CD4-positive, alpha-beta T cell (primary cell): ENCODE results near the gene SKAP2. TPM values are rescaled to one million over a fixed set of nuclear protein-coding genes. Genes with fewer than 3 reads are reported as not detected.

Experiments used
- ATAC-seq: fragments of 200-7000 bp; cut with Tn5 transposase; one replicate; pipeline ENCODE4 v1.10.0; 2022; ENCODE audit warnings: mild to moderate bottlenecking; ENCODE audit not compliant: poor library complexity
- CTCF ChIA-PET: fragments of 350-600 bp; sonication (Branson Sonifier 250); formaldehyde crosslinking; loops from one replicate; lab custom pipeline; 2021; ENCODE audit warnings: antibody characterized with exemption, inconsistent platforms; lab: Charles Lee
- POLR2A ChIA-PET: fragments of 350-600 bp; sonication (Branson Sonifier 250); formaldehyde crosslinking; loops from one replicate; lab custom pipeline; 2021; ENCODE audit warnings: antibody characterized with exemption, inconsistent platforms; lab: Charles Lee
- DNase-seq, 14 experiments: peaks; one replicate each; pipeline ENCODE4 v3.0.0-alpha.2; 2013 to 2020; ENCODE audit warnings: mixed read lengths in 2 of 14
- H3K27ac ChIP-seq, 2 donors: one replicate each; pipeline versions ENCODE4 v1.5.1 to v1.7.0; 2013; ENCODE audit warnings: low read length in 2 of 2, low read depth in 1 of 2, mild to moderate bottlenecking in 1 of 2
- H3K27me3 ChIP-seq, 2 experiments: 1 replicate in 1 of 2; 2 replicates in 1 of 2; pipeline versions ENCODE4 v1.6.1 to v1.7.0; 2013; ENCODE audit warnings: low read length in 2 of 2, control low read depth in 1 of 2, mild to moderate bottlenecking in 1 of 2, moderate library complexity in 1 of 2; ENCODE audit not compliant: insufficient read depth in 2 of 2, control insufficient read depth in 1 of 2
- H3K36me3 ChIP-seq: one replicate; pipeline ENCODE4 v1.6.1; 2013; ENCODE audit warnings: low read length, control low read depth; ENCODE audit not compliant: insufficient read depth
- H3K4me1 ChIP-seq: one replicate; pipeline ENCODE4 v1.6.1; 2013; ENCODE audit warnings: low read length, control low read depth; ENCODE audit not compliant: insufficient read depth
- H3K4me3 ChIP-seq: one replicate; pipeline ENCODE4 v1.5.1; 2013; ENCODE audit warnings: mild to moderate bottlenecking, low read length, moderate library complexity
- H3K9me3 ChIP-seq, 2 experiments: 1 replicate in 1 of 2; 2 replicates in 1 of 2; pipeline versions ENCODE4 v1.6.1 to v1.7.0; 2013; ENCODE audit warnings: low read length in 2 of 2, mild to moderate bottlenecking in 2 of 2, control low read depth in 1 of 2, moderate library complexity in 1 of 2; ENCODE audit not compliant: control insufficient read depth in 1 of 2, insufficient read depth in 1 of 2
- H3K27ac Mint-ChIP-seq: one replicate; pipeline ENCODE4 v1.8.0; 2020; ENCODE audit warnings: mixed read lengths
- H3K27me3 Mint-ChIP-seq: one replicate; pipeline ENCODE4 v1.8.0; 2021; ENCODE audit warnings: mixed read lengths
- H3K36me3 Mint-ChIP-seq: one replicate; pipeline ENCODE4 v1.8.0; 2021; ENCODE audit warnings: low read depth, mixed read lengths
- H3K4me1 Mint-ChIP-seq: one replicate; pipeline ENCODE4 v1.8.0; 2021; ENCODE audit warnings: low read depth, mixed read lengths
- H3K4me3 Mint-ChIP-seq: one replicate; pipeline ENCODE4 v1.8.0; 2020; ENCODE audit warnings: mild to moderate bottlenecking, mixed read lengths
- H3K9me3 Mint-ChIP-seq: one replicate; pipeline ENCODE4 v1.8.0; 2020; ENCODE audit warnings: mixed read lengths
- CTCF ChIP-seq: fragments of 200-600 bp; IDR thresholded peaks from one replicate; pipeline ENCODE4 v1.8.0; 2022; ENCODE audit warnings: antibody characterized with exemption, mild to moderate bottlenecking
- intact Hi-C, 2 experiments: fragments of 100-400 bp; cut with DNase I in 1 of 2; cut with micrococcal nuclease in 1 of 2; formaldehyde crosslinking; loops; one replicate each; pipeline versions ENCODE4 v1.15.1 to v1.9.0; 2023 to 2025; cut with DNase I, micrococcal nuclease
- total RNA-seq, 174 experiments: library from RNA in 2 of 174; stranded (reverse) in 2 of 174; gene quantifications; one replicate each; pipeline ENCODE4 v1.2.3 and lab custom pipeline; 2021 to 2026

SKAP2 gene
- total RNA-seq, 2 experiments from 2014 or later, result 0.91 to 1.2 TPM

DNA sequence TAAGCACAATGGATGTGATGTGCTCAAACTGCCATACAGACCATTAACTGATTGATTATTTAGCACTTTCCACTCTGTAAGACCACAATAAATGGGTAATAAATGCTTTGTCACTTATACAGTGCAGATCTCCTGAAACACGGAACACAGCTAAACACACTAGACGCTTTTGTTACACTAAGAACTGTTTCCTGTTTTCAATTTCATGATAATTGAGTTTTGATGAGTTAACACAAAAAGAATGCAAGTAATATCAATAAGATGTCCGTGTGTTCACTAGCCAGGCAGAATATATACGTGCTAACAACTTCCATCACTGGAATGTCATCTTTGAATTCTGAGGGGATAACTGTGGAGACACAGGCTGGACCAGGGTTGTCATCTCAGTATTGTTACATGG is 178.8 kb downstream of the SKAP2 start:
- Histone ChIP-seq H3K27me3 (peaks cover 0 to 6% of the 10 kb centered on the region in 2 experiments), H3K9me3 (no peaks in the 10 kb centered on the region), H3K36me3 (no peaks in the 10 kb centered on the region), H3K4me3 (no peak overlapping the region), H3K4me1 (no peaks in the 10 kb centered on the region), H3K27ac (no peak overlapping the region)
- Mint-ChIP-seq H3K27me3 (peaks cover 71% of the 10 kb centered on the region), H3K9me3 (no peaks in the 10 kb centered on the region), H3K36me3 (no peaks in the 10 kb centered on the region), H3K27ac (no peak overlapping the region), H3K4me3 (no peak overlapping the region), H3K4me1 (no peaks in the 10 kb centered on the region)
- ChIA-PET CTCF (no interaction called here), POLR2A (no interaction called here)
- ATAC-seq, result no peak
- intact Hi-C loops, result loop anchor here in 1 of 2 experiments (1.0 kb wide), 1 partner anchor 476 kb away; no protein-coding TSS in a partner anchor
- no peak for DNase-seq
- TF ChIP-seq CTCF, result no peak

GRCh38 chr7:26684447-26684846 is 179.9 kb downstream of the SKAP2 start:
- Mint-ChIP-seq H3K27me3 (peaks cover 59% of the 10 kb centered on the region), H3K36me3 (no peaks in the 10 kb centered on the region), H3K27ac (no peak overlapping the region), H3K4me1 (no peaks in the 10 kb centered on the region), H3K9me3 (no peaks in the 10 kb centered on the region), H3K4me3 (no peak overlapping the region)
- no peak for ATAC-seq
- no peaks in the 10 kb centered on the region for H3K36me3 ChIP-seq
- H3K27me3 ChIP-seq, result peaks cover 0 to 10% of the 10 kb centered on the region in 2 experiments
- no peak overlapping the region for H3K27ac ChIP-seq
- POLR2A ChIA-PET, result no interaction called here
- H3K9me3 ChIP-seq, result no peaks in the 10 kb centered on the region
- intact Hi-C loops, result loop anchor here in 1 of 2 experiments (5.0 kb wide), 1 partner anchor 792 kb away; no protein-coding TSS in a partner anchor
- H3K4me3 ChIP-seq, result no peak overlapping the region
- CTCF ChIA-PET, result no interaction called here
- no peak for TF ChIP-seq CTCF
- DNase-seq, result no peak
- H3K4me1 ChIP-seq, result no peaks in the 10 kb centered on the region

- Histone ChIP-seq H3K4me3 (no peak overlapping the region), H3K9me3 (no peaks in the 10 kb centered on the region), H3K27me3 (peaks cover 0 to 10% of the 10 kb centered on the region in 2 experiments), H3K4me1 (no peaks in the 10 kb centered on the region), H3K27ac (no peak overlapping the region), H3K36me3 (no peaks in the 10 kb centered on the region)
- Mint-ChIP-seq H3K36me3 (no peaks in the 10 kb centered on the region), H3K27ac (no peak overlapping the region), H3K9me3 (no peaks in the 10 kb centered on the region), H3K4me1 (no peaks in the 10 kb centered on the region), H3K4me3 (no peak overlapping the region), H3K27me3 (peaks cover 57% of the 10 kb centered on the region)
- ATAC-seq, result no peak
- no peak for TF ChIP-seq CTCF
- ChIA-PET CTCF (interaction anchor here (0.7 to 2.5 kb wide), 3 partner anchors 23 to 1423 kb away, joined by 3 to 20 read pairs (median 3); no protein-coding TSS in a partner anchor), POLR2A (interaction anchor here (2.1 kb wide), 1 partner anchor 478 kb away, joined by 8 read pairs; no protein-coding TSS in a partner anchor)
- no peak for DNase-seq
- intact Hi-C loops, result loop anchor here in 1 of 2 experiments (5.0 kb wide), 1 partner anchor 791 kb away; no protein-coding TSS in a partner anchor
Measured at GRCh38 chr7:26683277-26683676, 181.1 kb downstream of the SKAP2 start.
